PC-3 (cell line): ENCODE measurements around the gene ZNF318. TPM values are rescaled to one million over a fixed set of nuclear protein-coding genes. Genes with fewer than 3 reads are reported as not detected.

Source experiments
- ATAC-seq: fragments of 200-7000 bp; cut with Tn5 transposase; 2 replicates; pipeline ENCODE4 v1.9.1; 2020; ENCODE audit warnings: mild to moderate bottlenecking, moderate library complexity
- BruUV-seq: library from RNA; stranded (reverse); fragments of 400-500 nt; replicated peaks from 2 replicates; lab custom pipeline; 2021; lab: Mats Ljungman, UMichigan
- CTCF ChIA-PET: fragments of 300-600 bp; sonication (Branson Sonifier 250); formaldehyde crosslinking; loops from one replicate; lab custom pipeline; 2022; ENCODE audit warnings: antibody characterized with exemption; lab: Charles Lee
- POLR2A ChIA-PET: fragments of 300-600 bp; sonication (Branson Sonifier 250); formaldehyde crosslinking; loops from one replicate; lab custom pipeline; 2022; ENCODE audit warnings: antibody characterized with exemption; ENCODE audit not compliant: unreplicated experiment; lab: Charles Lee
- DNase-seq: peaks from one replicate; pipeline ENCODE4 v3.0.0-alpha.2; 2015
- H2AFZ ChIP-seq: fragments of 300-600 bp; sonication (generic); 2 replicates; pipeline ENCODE4 v1.6.0; 2016; ENCODE audit warnings: antibody characterized with exemption, low read length
- H3F3A ChIP-seq: fragments of 300-600 bp; sonication (generic); one replicate; pipeline ENCODE4 v1.6.0; 2017; ENCODE audit warnings: antibody characterized with exemption, low read length, control low read depth, mild to moderate bottlenecking; ENCODE audit not compliant: unreplicated experiment
- H3K27ac ChIP-seq: fragments of 300-600 bp; sonication (generic); 2 replicates; pipeline ENCODE4 v1.5.1; 2016; ENCODE audit warnings: mild to moderate bottlenecking, low read length
- H3K27me3 ChIP-seq: fragments of 300-600 bp; sonication (generic); 2 replicates; pipeline ENCODE4 v1.6.1; 2016; ENCODE audit warnings: low read length, mixed read lengths
- H3K36me3 ChIP-seq: fragments of 300-600 bp; sonication (generic); 2 replicates; pipeline ENCODE4 v1.6.1; 2016; ENCODE audit warnings: low read depth, mixed run types, low read length, mixed read lengths
- H3K4me1 ChIP-seq: fragments of 300-600 bp; sonication (generic); 2 replicates; pipeline ENCODE4 v1.5.1; 2016; ENCODE audit warnings: low read length; ENCODE audit not compliant: insufficient read depth
- H3K4me2 ChIP-seq: fragments of 300-600 bp; sonication (generic); 2 replicates; pipeline ENCODE4 v1.6.0; 2016; ENCODE audit warnings: low read length
- H3K4me3 ChIP-seq: fragments of 300-600 bp; sonication (generic); 2 replicates; pipeline ENCODE4 v1.5.1; 2016; ENCODE audit warnings: mild to moderate bottlenecking, low read length, mixed read lengths
- H3K79me2 ChIP-seq: fragments of 300-600 bp; sonication (generic); 2 replicates; pipeline ENCODE4 v1.6.1; 2017; ENCODE audit warnings: low read length, mixed read lengths
- H3K9ac ChIP-seq: fragments of 300-600 bp; sonication (generic); 2 replicates; pipeline ENCODE4 v1.6.0; 2016; ENCODE audit warnings: mild to moderate bottlenecking, low read length
- H3K9me2 ChIP-seq: fragments of 300-600 bp; sonication (generic); replicated peaks from 2 replicates; pipeline ENCODE4 v1.6.1; 2016; ENCODE audit warnings: mixed run types, low read length, mixed read lengths
- H3K9me3 ChIP-seq: fragments of 300-600 bp; sonication (generic); 2 replicates; pipeline ENCODE4 v1.6.1; 2016; ENCODE audit warnings: low read length, mixed read lengths
- H4K20me1 ChIP-seq: fragments of 300-600 bp; sonication (generic); 2 replicates; pipeline ENCODE4 v1.6.1; 2016; ENCODE audit warnings: low read length, mixed read lengths
- EZH2 ChIP-seq: fragments of 300-600 bp; sonication (generic); IDR thresholded peaks from one replicate; pipeline ENCODE4 v1.6.1; 2017; ENCODE audit warnings: antibody characterized with exemption, mild to moderate bottlenecking, low read length; ENCODE audit not compliant: unreplicated experiment
- EZH2phosphoT487 ChIP-seq: fragments of 300-600 bp; sonication (generic); IDR thresholded peaks from 2 replicates; pipeline ENCODE4 v1.6.1; 2018; ENCODE audit warnings: mild to moderate bottlenecking, antibody characterized with exemption, low read length, borderline replicate concordance
- intact Hi-C: fragments of 100-400 bp; cut with micrococcal nuclease; formaldehyde crosslinking; loops from 2 replicates; pipeline ENCODE4 v1.9.0; 2023
- total RNA-seq: library from RNA; depleted of rRNA; stranded (reverse); fragments of >200 nt; gene quantifications from 2 replicates; pipeline ENCODE4 v1.2.3, GENCODE V29; 2014
- TF ChIP-seq, protein P1 (sequence below): fragments of 300-600 bp; sonication (generic); conservative IDR thresholded peaks from 2 replicates; pipeline ENCODE4 v1.5.1; 2017; ENCODE audit warnings: antibody characterized with exemption, low read depth, mild to moderate bottlenecking, low read length

ZNF318 gene
- total RNA-seq, 1 experiment from 2014 or later: 8.2 TPM

DNA sequence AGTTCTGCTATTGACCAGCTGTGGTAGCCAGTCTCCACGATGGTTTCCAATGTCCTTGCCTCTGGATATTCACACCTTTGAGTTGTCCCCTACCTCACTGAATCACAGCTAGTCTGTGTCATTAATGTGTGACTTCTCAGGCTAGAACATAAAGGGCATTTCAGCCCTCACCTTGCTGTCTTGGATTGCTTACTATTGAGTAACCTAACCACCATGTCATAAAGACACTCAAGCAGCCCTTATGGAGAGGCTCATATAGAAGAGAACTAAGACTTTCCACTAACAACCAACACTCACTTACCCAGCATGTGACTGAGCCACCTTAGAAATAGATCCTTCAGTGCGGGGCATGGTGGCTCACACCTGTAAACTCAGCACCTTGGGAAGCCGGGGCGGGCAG, 38.8 kb upstream of the ZNF318 start:
- BruUV-seq: no TSS peak
- ATAC-seq (no peak), DNase-seq (no peak)
- Histone ChIP-seq H3K79me2 (no peaks in the 10 kb centered on the region), H3K27me3 (no peaks in the 10 kb centered on the region), H3K36me3 (no peaks in the 10 kb centered on the region), H3F3A (no peaks in the 10 kb centered on the region), H3K4me1 (no peaks in the 10 kb centered on the region), H3K4me3 (no peak overlapping the region), H3K9ac (no peak overlapping the region), H4K20me1 (no peaks in the 10 kb centered on the region), H3K27ac (no peak overlapping the region), H3K9me3 (no peaks in the 10 kb centered on the region), H2AFZ (no peak overlapping the region), H3K9me2 (no peaks in the 10 kb centered on the region), H3K4me2 (no peak overlapping the region)
- ChIA-PET CTCF (no interaction called here), POLR2A (no interaction called here)
- no peak for TF ChIP-seq EZH2
- TF ChIP-seq, protein P1, sequence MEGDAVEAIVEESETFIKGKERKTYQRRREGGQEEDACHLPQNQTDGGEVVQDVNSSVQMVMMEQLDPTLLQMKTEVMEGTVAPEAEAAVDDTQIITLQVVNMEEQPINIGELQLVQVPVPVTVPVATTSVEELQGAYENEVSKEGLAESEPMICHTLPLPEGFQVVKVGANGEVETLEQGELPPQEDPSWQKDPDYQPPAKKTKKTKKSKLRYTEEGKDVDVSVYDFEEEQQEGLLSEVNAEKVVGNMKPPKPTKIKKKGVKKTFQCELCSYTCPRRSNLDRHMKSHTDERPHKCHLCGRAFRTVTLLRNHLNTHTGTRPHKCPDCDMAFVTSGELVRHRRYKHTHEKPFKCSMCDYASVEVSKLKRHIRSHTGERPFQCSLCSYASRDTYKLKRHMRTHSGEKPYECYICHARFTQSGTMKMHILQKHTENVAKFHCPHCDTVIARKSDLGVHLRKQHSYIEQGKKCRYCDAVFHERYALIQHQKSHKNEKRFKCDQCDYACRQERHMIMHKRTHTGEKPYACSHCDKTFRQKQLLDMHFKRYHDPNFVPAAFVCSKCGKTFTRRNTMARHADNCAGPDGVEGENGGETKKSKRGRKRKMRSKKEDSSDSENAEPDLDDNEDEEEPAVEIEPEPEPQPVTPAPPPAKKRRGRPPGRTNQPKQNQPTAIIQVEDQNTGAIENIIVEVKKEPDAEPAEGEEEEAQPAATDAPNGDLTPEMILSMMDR: no peak
- no peak for TF ChIP-seq EZH2phosphoT487
- intact Hi-C loops: no loop called here

DNA sequence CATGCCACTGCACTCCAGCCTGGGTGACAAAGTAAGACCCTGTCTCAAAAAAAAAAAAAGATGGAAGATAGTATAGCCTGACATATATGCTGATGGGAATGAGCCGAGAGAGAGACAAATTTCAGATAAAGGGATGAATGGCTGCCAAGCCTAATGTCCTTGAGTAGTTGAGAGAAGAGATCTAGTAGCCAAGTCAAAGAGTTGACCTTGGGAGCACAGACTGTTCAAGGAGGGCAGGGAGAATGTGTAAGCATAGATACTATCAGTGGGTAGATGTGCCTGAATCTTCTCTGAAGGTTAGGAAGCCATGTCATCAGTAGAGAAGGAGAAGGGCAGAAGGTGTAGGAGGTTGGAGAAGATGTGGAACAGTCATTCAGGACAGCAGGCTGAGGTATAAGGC, 37.8 kb upstream of the ZNF318 start:
- no TSS peak for BruUV-seq
- CTCF ChIA-PET: no interaction called here
- no peak overlapping the region for H3K4me3 ChIP-seq

GRCh38 chr6:43405354-43405753, 35.9 kb upstream of the ZNF318 start:
- CTCF ChIA-PET: no interaction called here
- intact Hi-C loops: no loop called here
- no peaks in the 10 kb centered on the region for H3F3A ChIP-seq
- H3K4me3 ChIP-seq: no peak overlapping the region
- H3K4me1 ChIP-seq: no peaks in the 10 kb centered on the region
- DNase-seq (peak; percentile 56), ATAC-seq (no peak)
- no peak overlapping the region for H3K27ac ChIP-seq
- H3K9me2 ChIP-seq: no peaks in the 10 kb centered on the region
- no peaks in the 10 kb centered on the region for H3K27me3 ChIP-seq
- POLR2A ChIA-PET: no interaction called here
- no peak overlapping the region for H3K9ac ChIP-seq
- no peaks in the 10 kb centered on the region for H3K36me3 ChIP-seq
- BruUV-seq: no TSS peak
- H2AFZ ChIP-seq: no peak overlapping the region
- H3K9me3 ChIP-seq: no peaks in the 10 kb centered on the region
- no peaks in the 10 kb centered on the region for H4K20me1 ChIP-seq
- H3K4me2 ChIP-seq: no peak overlapping the region
- no peak for TF ChIP-seq EZH2
- TF ChIP-seq, protein P1: no peak
- no peak for TF ChIP-seq EZH2phosphoT487
- no peaks in the 10 kb centered on the region for H3K79me2 ChIP-seq

More for the DNA sequence above, 37.8 kb upstream of the ZNF318 start:
- Histone ChIP-seq H3K4me1 (no peaks in the 10 kb centered on the region), H3K79me2 (no peaks in the 10 kb centered on the region), H3F3A (no peaks in the 10 kb centered on the region), H3K9ac (no peak overlapping the region), H4K20me1 (no peaks in the 10 kb centered on the region), H3K9me2 (no peaks in the 10 kb centered on the region), H3K4me2 (no peak overlapping the region), H3K36me3 (no peaks in the 10 kb centered on the region), H2AFZ (no peak overlapping the region), H3K27me3 (no peaks in the 10 kb centered on the region), H3K27ac (no peak overlapping the region), H3K9me3 (no peaks in the 10 kb centered on the region)
- DNase-seq: no peak
- POLR2A ChIA-PET: no interaction called here
- TF ChIP-seq, protein P1: no peak
- no peak for TF ChIP-seq EZH2phosphoT487
- no peak for TF ChIP-seq EZH2
- intact Hi-C loops: no loop called here
- ATAC-seq: no peak
